K562 (cell line): ENCODE data around the gene HBM. TPM values are rescaled to one million over a fixed set of nuclear protein-coding genes. Genes with fewer than 3 reads are reported as not detected.

Experiments used
- CBFA2T2 ChIP-seq: fragments of 450-650 bp; conservative IDR thresholded peaks from 2 replicates; pipeline ENCODE4 v1.6.1; 2017; ENCODE audit warnings: mild to moderate bottlenecking
- ETV6 ChIP-seq, 3 experiments: fragments of 150-350 bp in 1 of 3; sonication (generic) in 1 of 3; formaldehyde crosslinking in 1 of 3; IDR thresholded peaks; 2 replicates each; pipeline versions ENCODE4 v1.6.1 to v1.8.0; 2014 to 2022; ENCODE audit warnings: borderline replicate concordance in 2 of 3, low read depth in 2 of 3, antibody characterized with exemption in 1 of 3, low read length in 1 of 3, mild to moderate bottlenecking in 1 of 3, missing genetic modification reagents in 1 of 3
- LEF1 ChIP-seq: fragments of 450-650 bp; IDR thresholded peaks from 2 replicates; pipeline ENCODE4 v1.6.1; 2016; ENCODE audit warnings: mild to moderate bottlenecking
- MTA3 ChIP-seq: fragments of 450-650 bp; formaldehyde crosslinking; IDR thresholded peaks from 2 replicates; pipeline ENCODE4 v1.6.1; 2017; ENCODE audit warnings: mild to moderate bottlenecking, borderline replicate concordance
- MYC ChIP-seq, 2 experiments: fragments of 250-450 bp in 1 of 2; sonication (Bioruptor Pico) in 1 of 2; IDR thresholded peaks; 2 replicates each; pipeline versions ENCODE4 v1.5.1 to v1.6.1; 2012 to 2021; ENCODE audit warnings: low read depth in 2 of 2, borderline replicate concordance in 1 of 2, improper control_type of control experiment in 1 of 2, low read length in 1 of 2, mild to moderate bottlenecking in 1 of 2, moderate library complexity in 1 of 2
- PHF20 ChIP-seq: fragments of 450-650 bp; IDR thresholded peaks from 2 replicates; pipeline ENCODE4 v1.6.1; 2018; ENCODE audit not compliant: partially characterized antibody
- POLR3G ChIP-seq: IDR thresholded peaks from 2 replicates; pipeline ENCODE4 v1.6.1; 2011; ENCODE audit not compliant: insufficient read length, insufficient replicate concordance; ENCODE audit errors: extremely low read depth
- RBBP5 ChIP-seq: fragments of 200-600 bp; sonication (generic); IDR thresholded peaks from 2 replicates; pipeline ENCODE4 v1.6.1; 2012; ENCODE audit warnings: borderline replicate concordance, mild to moderate bottlenecking, low read length, control low read depth, inconsistent platforms; ENCODE audit not compliant: insufficient read depth, poor library complexity, severe bottlenecking
- RBFOX2 ChIP-seq: fragments of 200-400 bp; formaldehyde crosslinking; IDR thresholded peaks from 2 replicates; pipeline ENCODE4 v1.6.1; 2017; ENCODE audit warnings: low read depth, mild to moderate bottlenecking, low read length, moderate library complexity
- REST ChIP-seq, 2 experiments: fragments of 450-650 bp; formaldehyde crosslinking in 1 of 2; IDR thresholded peaks; 2 replicates each; pipeline versions ENCODE4 v1.4.0 to v1.6.1; 2014 to 2020; ENCODE audit warnings: mild to moderate bottlenecking in 2 of 2, borderline replicate concordance in 1 of 2, low read depth in 1 of 2
- ZNF354B ChIP-seq: fragments of 250-450 bp; sonication (Bioruptor Pico); IDR thresholded peaks from 2 replicates; pipeline ENCODE4 v1.4.0; 2020
- ZNF41 ChIP-seq: fragments of 250-450 bp; sonication (Bioruptor Pico); conservative IDR thresholded peaks from 2 replicates; pipeline ENCODE4 v1.4.0; 2020; ENCODE audit warnings: mild to moderate bottlenecking
- ZNF584 ChIP-seq: fragments of 200-800 bp; sonication (Bioruptor generic); IDR thresholded peaks from 2 replicates; pipeline ENCODE4 v1.6.1; 2016; ENCODE audit warnings: low read depth, mild to moderate bottlenecking, missing genetic modification characterization, missing compliant biosample characterization
- polyA plus RNA-seq, 8 experiments: library from polyadenylated mRNA; depleted of rRNA in 4 of 8; stranded (reverse) in 5 of 8; unstranded in 3 of 8; fragments of >200 nt; fragmentation: Nextera tagmentation in 2 of 8; fragmentation: Illumina TruSeq in 1 of 8; extraction: Ambion mirVana in 2 of 8; extraction: Trizol in 1 of 8; gene quantifications; 2 replicates each; pipeline versions ENCODE4 v1.2.1 to v1.2.3, GENCODE V29; 2011 to 2014; ENCODE audit warnings: inconsistent platforms in 1 of 8, missing spikeins in 1 of 8
- total RNA-seq, 7 experiments: library from RNA; depleted of rRNA in 6 of 7; stranded (reverse); fragments of >200 nt in 6 of 7; fragmentation: Illumina TruSeq in 2 of 7; extraction: Trizol in 2 of 7; gene quantifications; 2 replicates each; pipeline versions ENCODE4 v1.2.1 to v1.2.3, GENCODE V29; 2011 to 2021; ENCODE audit warnings: low replicate concordance in 1 of 7
- TF ChIP-seq, protein P1 (sequence below): fragments of 250-450 bp; sonication (Bioruptor Pico); IDR thresholded peaks from 2 replicates; pipeline ENCODE4 v1.8.0; 2022; ENCODE audit warnings: inconsistent platforms

The HBM gene
- total and polyA plus RNA-seq, 9 of the 15 experiments (the other 6 are each of a cell fraction or from before 2014, with no cell fraction given), result not detected

- TF ChIP-seq REST (IDR thresholded peaks at IDR 0.05; ENCODE audit: borderline replicate concordance) (peak; percentile 21; the same call in 1 of the 2 replicates), REST (CRISPR knock-in tag; IDR thresholded peaks at IDR 0.05; ENCODE audit: low read depth) (no peak), POLR3G (no peak), ZNF354B (CRISPR knock-in tag) (no peak), LEF1 (peak; percentile 34; the same call in 1 of the 2 replicates), MYC (IDR thresholded peaks at IDR 0.05; ENCODE audit: low read depth, low read length) (peak; percentile 62; the same call in 1 of the 2 replicates), MYC (CRISPR knock-in tag; IDR thresholded peaks at IDR 0.05; ENCODE audit: borderline replicate concordance, low read depth) (no peak; the same call in 1 of the 2 replicates), MTA3 (peak; percentile 64), ZNF584 (CRISPR knock-in tag) (no peak), CBFA2T2 (peak; percentile 92), RBFOX2 (no peak), RBBP5 (peak; percentile 40), ETV6 (IDR thresholded peaks at IDR 0.05; ENCODE audit: borderline replicate concordance in 1 of 2, low read depth in 2 of 2, low read length in 1 of 2) (no peak), ETV6 (CRISPR knock-in tag; IDR thresholded peaks at IDR 0.05; ENCODE audit: borderline replicate concordance) (no peak), ZNF41 (CRISPR knock-in tag) (no peak), PHF20 (no peak)
- TF ChIP-seq, protein P1, sequence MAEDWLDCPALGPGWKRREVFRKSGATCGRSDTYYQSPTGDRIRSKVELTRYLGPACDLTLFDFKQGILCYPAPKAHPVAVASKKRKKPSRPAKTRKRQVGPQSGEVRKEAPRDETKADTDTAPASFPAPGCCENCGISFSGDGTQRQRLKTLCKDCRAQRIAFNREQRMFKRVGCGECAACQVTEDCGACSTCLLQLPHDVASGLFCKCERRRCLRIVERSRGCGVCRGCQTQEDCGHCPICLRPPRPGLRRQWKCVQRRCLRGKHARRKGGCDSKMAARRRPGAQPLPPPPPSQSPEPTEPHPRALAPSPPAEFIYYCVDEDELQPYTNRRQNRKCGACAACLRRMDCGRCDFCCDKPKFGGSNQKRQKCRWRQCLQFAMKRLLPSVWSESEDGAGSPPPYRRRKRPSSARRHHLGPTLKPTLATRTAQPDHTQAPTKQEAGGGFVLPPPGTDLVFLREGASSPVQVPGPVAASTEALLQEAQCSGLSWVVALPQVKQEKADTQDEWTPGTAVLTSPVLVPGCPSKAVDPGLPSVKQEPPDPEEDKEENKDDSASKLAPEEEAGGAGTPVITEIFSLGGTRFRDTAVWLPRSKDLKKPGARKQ (CRISPR knock-in tag), result no peak
These were observed 45.8 kb upstream of the HBM start (continued) for GRCh38 chr16:119835-120491.
